Fibroblast of lung (primary cell): ENCODE results near the gene TNFRSF14. TPM values are rescaled to one million over a fixed set of nuclear protein-coding genes. Genes with fewer than 3 reads are reported as not detected.

Experiments used
- DNase-seq, 2 donors: peaks; one replicate each; pipeline versions ENCODE4 v3.0.0 to v3.0.0-alpha.2; 2010; ENCODE audit warnings: low read depth in 2 of 2
- H2AFZ ChIP-seq: 2 replicates; pipeline ENCODE4 v1.5.1; 2012; ENCODE audit warnings: low read length, control low read depth, inconsistent platforms
- H3K27ac ChIP-seq: 2 replicates; pipeline ENCODE4 v1.5.1; 2011; ENCODE audit warnings: low read length, control low read depth; ENCODE audit not compliant: insufficient read depth
- H3K27me3 ChIP-seq: 2 replicates; pipeline ENCODE4 v1.5.1; 2011; ENCODE audit warnings: mild to moderate bottlenecking, low read length; ENCODE audit not compliant: control insufficient read depth, insufficient read depth
- H3K36me3 ChIP-seq: 2 replicates; pipeline ENCODE4 v1.5.1; 2011; ENCODE audit warnings: low read length; ENCODE audit not compliant: control insufficient read depth, insufficient read depth
- H3K4me1 ChIP-seq: 2 replicates; pipeline ENCODE4 v1.5.1; 2011; ENCODE audit warnings: low read length; ENCODE audit not compliant: control insufficient read depth, insufficient read depth; ENCODE audit errors: extremely low read depth
- H3K4me2 ChIP-seq: 2 replicates; pipeline ENCODE4 v1.5.1; 2011; ENCODE audit warnings: low read length, control low read depth; ENCODE audit not compliant: insufficient read depth; ENCODE audit errors: extremely low read depth
- H3K4me3 ChIP-seq, 4 experiments: fragments of 200-600 bp in 1 of 4; sonication (generic) in 1 of 4; replicated peaks in 1 of 4; 2 replicates each; pipeline ENCODE4 v1.5.1; 2011 to 2016; ENCODE audit warnings: low read length in 4 of 4, low read depth in 3 of 4, mild to moderate bottlenecking in 3 of 4, control low read depth in 2 of 4, inconsistent platforms in 1 of 4, mixed read lengths in 1 of 4; ENCODE audit not compliant: insufficient read depth in 1 of 4; ENCODE audit errors: control extremely low read depth in 1 of 4
- H3K79me2 ChIP-seq: 2 replicates; pipeline ENCODE4 v1.5.1; 2012; ENCODE audit warnings: mild to moderate bottlenecking, low read length, inconsistent platforms; ENCODE audit not compliant: control insufficient read depth, insufficient read depth
- H3K9ac ChIP-seq: 2 replicates; pipeline ENCODE4 v1.5.1; 2011; ENCODE audit warnings: mild to moderate bottlenecking, low read length, control low read depth; ENCODE audit not compliant: insufficient read depth
- H3K9me3 ChIP-seq: 2 replicates; pipeline ENCODE4 v1.5.1; 2012; ENCODE audit warnings: low read depth, low read length; ENCODE audit not compliant: control insufficient read depth, insufficient read depth
- H4K20me1 ChIP-seq: 2 replicates; pipeline ENCODE4 v1.5.1; 2011; ENCODE audit warnings: low read length; ENCODE audit not compliant: control insufficient read depth, insufficient read depth; ENCODE audit errors: extremely low read depth
- CTCF ChIP-seq, 2 donors: IDR thresholded peaks in 1 of 2; conservative IDR thresholded peaks in 1 of 2; 1 replicate in 1 of 2; 2 replicates in 1 of 2; pipeline ENCODE4 v1.5.1; 2011 to 2012; ENCODE audit warnings: low read length in 2 of 2, control low read depth in 1 of 2, inconsistent platforms in 1 of 2, low read depth in 1 of 2, mild to moderate bottlenecking in 1 of 2
- EZH2 ChIP-seq: IDR thresholded peaks from 2 replicates; pipeline ENCODE4 v1.5.1; 2012; ENCODE audit warnings: low read length, control low read depth, mild to moderate bottlenecking; ENCODE audit errors: missing control alignments
- polyA plus RNA-seq, 2 donors: library from polyadenylated mRNA; depleted of rRNA in 1 of 2; stranded (reverse) in 1 of 2; unstranded in 1 of 2; fragments of >200 nt; gene quantifications; 2 replicates each; pipeline ENCODE4 v1.2.1, GENCODE V29; 2011 to 2012; ENCODE audit warnings: missing spikeins in 1 of 2
- total RNA-seq: library from RNA; depleted of rRNA; stranded (reverse); fragments of >200 nt; gene quantifications from 2 replicates; pipeline ENCODE4 v1.2.1, GENCODE V29; 2014

The TNFRSF14 gene
- total and polyA plus RNA-seq, 2 donors (not counting 1 experiment from before 2014, with no cell fraction given) = 15.2 to 85.0 TPM

GRCh38 chr1:2528611-2528965 is 27.6 kb upstream of the TNFRSF14 start:
- H3K4me2 ChIP-seq = no peak overlapping the region
- H3K4me3 ChIP-seq = no peak overlapping the region
- H2AFZ ChIP-seq = no peak overlapping the region
- H4K20me1 ChIP-seq = no peaks in the 10 kb centered on the region
- H3K36me3 ChIP-seq = peaks cover 2% of the 10 kb centered on the region
- no peaks in the 10 kb centered on the region for H3K9me3 ChIP-seq
- H3K79me2 ChIP-seq = peaks cover 23% of the 10 kb centered on the region
- peaks cover 14% of the 10 kb centered on the region for H3K27me3 ChIP-seq
- H3K9ac ChIP-seq = no peak overlapping the region
- no peak overlapping the region for H3K27ac ChIP-seq
- H3K4me1 ChIP-seq = peaks cover 15% of the 10 kb centered on the region
- no peak for TF ChIP-seq EZH2
- TF ChIP-seq CTCF (conservative IDR thresholded peaks at IDR 0.05 in 1 of 2, IDR thresholded peaks at IDR 0.05 in 1 of 2; ENCODE audit: low read depth in 1 of 2, low read length in 2 of 2) = no peak
- DNase-seq = no peak

DNA sequence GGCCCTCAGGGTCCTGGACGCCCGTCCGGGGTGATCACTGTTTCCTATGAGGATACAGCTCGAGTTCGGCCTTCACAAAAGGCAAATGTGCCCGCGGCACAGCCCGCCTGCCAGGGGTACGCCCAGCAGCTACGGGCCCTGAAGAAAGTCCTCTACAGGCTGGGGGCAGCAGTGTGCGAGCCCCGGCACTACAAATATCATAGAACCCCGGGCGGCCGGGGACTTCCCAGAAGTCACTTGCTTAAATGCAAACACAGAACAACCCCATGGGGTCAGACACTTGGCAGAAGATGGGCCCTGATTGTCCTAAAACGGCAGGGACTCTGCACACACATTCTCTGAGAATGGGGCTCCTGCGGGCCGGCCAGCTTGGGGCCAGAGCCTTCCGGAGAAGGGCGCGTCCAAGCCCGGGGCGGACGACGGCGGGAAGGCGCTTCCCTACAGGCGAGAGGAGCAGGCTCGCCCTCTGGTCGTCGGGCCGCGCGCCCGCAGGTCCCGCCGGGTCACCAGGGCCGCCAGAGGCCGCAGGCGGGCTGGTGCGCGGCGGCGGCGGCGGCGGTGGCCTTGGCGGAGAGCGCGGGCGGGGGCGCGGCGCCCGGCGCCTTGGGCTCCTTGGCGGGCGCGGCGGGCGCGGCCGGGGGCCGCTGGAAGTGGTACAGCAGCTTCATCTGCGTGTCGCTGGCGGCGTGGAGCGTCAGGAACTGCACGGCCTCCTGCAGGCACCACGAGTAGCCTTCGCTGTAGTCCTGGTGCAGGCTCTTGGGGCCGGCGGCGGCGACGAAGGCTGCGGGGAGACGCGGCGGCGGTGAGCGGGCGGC is 27.0 kb upstream of the TNFRSF14 start:
- H3K9ac ChIP-seq = no peak overlapping the region
- H3K27ac ChIP-seq = no peak overlapping the region
- no peak overlapping the region for H3K4me2 ChIP-seq
- no peaks in the 10 kb centered on the region for H3K9me3 ChIP-seq
- peaks cover 14% of the 10 kb centered on the region for H3K27me3 ChIP-seq
- no peak for DNase-seq
- peaks cover 17% of the 10 kb centered on the region for H3K79me2 ChIP-seq
- no peak overlapping the region for H2AFZ ChIP-seq
- no peaks in the 10 kb centered on the region for H4K20me1 ChIP-seq
- peaks cover 10% of the 10 kb centered on the region for H3K4me1 ChIP-seq
- H3K36me3 ChIP-seq = peaks cover 1% of the 10 kb centered on the region
- TF ChIP-seq EZH2 = no peak
- no peak for TF ChIP-seq CTCF (conservative IDR thresholded peaks at IDR 0.05 in 1 of 2, IDR thresholded peaks at IDR 0.05 in 1 of 2; ENCODE audit: low read depth in 1 of 2, low read length in 2 of 2)
- no peak overlapping the region for H3K4me3 ChIP-seq

GRCh38 chr1:2529784-2530512 is 26.2 kb upstream of the TNFRSF14 start, which contains the start of gene HES5:
Gene HES5 (minus strand): TSS chr1:2530263. CDS start chr1:2530164, 99 bp downstream.
- Histone ChIP-seq H3K9ac (no peak within 1 kb of the TSS), H3K4me2 (no peak within 1 kb of the TSS)

More at GRCh38 chr1:2529784-2530512, 26.2 kb upstream of the TNFRSF14 start, which contains the start of gene HES5:
- Histone ChIP-seq H2AFZ (no peak within 1 kb of the TSS), H3K27ac (no peak within 1 kb of the TSS), H3K4me3 (no peak within 1 kb of the TSS), H3K79me2 (peaks cover 10% of the 10 kb centered on the region), H3K9me3 (no peaks in the 10 kb centered on the region), H3K36me3 (no peaks in the 10 kb centered on the region), H3K27me3 (peaks cover 14% of the 10 kb centered on the region), H4K20me1 (no peaks in the 10 kb centered on the region), H3K4me1 (peaks cover 5% of the 10 kb centered on the region)
- DNase-seq = no peak
- TF ChIP-seq EZH2 (peak; percentile 99), CTCF (conservative IDR thresholded peaks at IDR 0.05 in 1 of 2, IDR thresholded peaks at IDR 0.05 in 1 of 2; ENCODE audit: low read depth in 1 of 2, low read length in 2 of 2) (no peak)
